CD4-positive, alpha-beta T cell treated with Interleukin-4 for 4 hours (primary cell): ENCODE data around the gene METTL25B.

Experiments used
- DNase-seq: peaks from one replicate; pipeline ENCODE4 v3.0.0-alpha.2; 2020

Gene METTL25B

DNA sequence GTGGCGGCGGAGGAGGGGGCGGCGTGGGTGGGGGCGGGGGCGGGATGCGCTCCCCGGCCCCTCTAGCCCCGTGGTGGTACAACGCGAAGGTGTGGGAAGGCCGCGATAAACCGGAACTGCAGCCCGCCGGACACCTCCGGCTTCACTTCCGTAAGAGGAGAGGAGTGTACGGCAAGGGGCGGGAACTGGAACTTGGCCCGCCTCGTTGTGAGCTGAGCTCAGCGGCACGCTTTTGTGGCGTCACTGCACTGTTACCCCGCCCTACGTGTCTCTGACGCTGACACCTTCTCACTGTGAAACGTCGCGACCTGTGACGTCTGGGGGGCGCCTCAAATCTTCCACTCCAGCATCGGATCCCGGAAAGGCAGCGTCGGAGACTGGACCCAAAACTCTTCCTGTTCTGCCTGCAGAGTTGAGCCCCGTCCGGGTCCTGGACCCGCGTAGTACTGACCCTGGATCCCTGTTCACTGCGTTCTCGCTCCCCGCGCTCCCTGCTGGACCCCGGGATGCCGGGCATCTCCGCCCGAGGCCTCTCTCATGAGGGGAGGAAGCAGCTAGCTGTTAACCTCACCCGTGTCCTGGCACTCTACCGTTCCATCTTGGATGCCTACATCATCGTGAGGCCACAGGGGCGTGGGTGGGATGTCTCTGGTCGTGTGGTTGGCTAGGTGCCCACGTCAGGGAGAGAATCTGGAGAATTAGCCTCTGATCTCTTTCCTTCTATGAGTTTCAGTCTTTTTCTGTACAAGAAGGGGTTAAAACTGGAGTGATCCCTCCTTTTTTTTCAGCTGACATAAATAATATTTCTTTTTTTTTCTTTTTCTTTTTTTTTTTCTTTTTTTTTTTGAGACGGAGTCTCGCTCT lies 562 bp downstream of the METTL25B start, which contains the start of gene ISG20L2:
TSS of gene ISG20L2 (minus strand) at position 168 of the 864 bp plus-strand sequence. CDS start 1,114 bp downstream, outside the sequence.
- peak; percentile 93 for DNase-seq

GRCh38 chr1:156733989-156734584 lies 5.8 kb downstream of the METTL25B start:
- DNase-seq, result no peak

DNA sequence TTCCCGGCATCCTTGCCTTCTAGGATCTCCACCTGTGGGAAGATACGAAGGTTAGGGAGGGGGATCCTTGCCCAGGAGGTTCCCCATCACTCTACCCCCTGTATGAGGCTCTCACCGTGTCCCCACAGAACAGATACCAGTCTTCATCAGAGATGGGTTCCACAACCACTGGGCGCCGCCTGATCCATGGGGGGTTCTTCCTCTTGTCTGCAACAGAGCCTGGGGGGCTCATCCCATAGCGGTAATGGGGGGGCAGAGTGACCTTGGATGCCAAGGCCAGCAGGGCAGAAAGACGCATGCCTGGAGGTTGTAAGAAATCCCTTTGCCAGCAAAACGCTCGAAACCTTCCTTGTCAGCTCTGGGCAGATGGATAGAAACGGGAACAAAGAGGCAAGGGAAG lies 10.1 kb downstream of the METTL25B start:
- no peak for DNase-seq

- DNase-seq, result no peak
Observed at GRCh38 chr1:156738916-156739315, 10.6 kb downstream of the METTL25B start.

DNA sequence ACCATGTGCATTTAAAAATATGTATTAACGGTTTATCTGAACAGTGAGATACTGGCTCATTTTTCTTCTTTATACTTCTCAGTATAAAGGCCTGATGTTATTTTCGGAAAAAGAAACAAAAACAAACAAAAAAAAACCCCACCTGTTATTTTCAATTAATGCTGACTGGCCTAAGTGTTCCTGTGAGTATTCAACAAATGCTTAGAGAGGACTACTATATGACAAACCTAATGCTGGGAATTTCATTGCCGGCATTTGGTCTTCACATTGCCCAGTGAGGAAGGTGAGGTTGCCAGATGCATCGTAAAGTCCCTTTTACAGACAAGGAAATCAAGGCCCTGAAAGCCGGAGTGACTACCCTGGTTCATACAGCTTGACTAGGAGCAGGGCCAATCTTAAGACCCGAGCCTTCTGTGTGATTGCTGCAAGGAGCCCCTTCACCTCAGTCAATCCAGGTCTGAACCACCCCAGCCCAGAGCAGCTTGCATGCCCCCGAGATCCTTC lies 12.0 kb downstream of the METTL25B start:
- DNase-seq, result no peak

- peak; percentile 99 for DNase-seq
Observed at GRCh38 chr1:156740741-156741480, 12.6 kb downstream of the METTL25B start, which contains the start of gene MRPL24. Gene MRPL24, minus strand, starts transcription at chr1:156741088. Its CDS starts 2,384 bp downstream, at chr1:156738704.

- DNase-seq, result no peak
Observed at GRCh38 chr1:156741481-156741983, 13.3 kb downstream of the METTL25B start.

DNA sequence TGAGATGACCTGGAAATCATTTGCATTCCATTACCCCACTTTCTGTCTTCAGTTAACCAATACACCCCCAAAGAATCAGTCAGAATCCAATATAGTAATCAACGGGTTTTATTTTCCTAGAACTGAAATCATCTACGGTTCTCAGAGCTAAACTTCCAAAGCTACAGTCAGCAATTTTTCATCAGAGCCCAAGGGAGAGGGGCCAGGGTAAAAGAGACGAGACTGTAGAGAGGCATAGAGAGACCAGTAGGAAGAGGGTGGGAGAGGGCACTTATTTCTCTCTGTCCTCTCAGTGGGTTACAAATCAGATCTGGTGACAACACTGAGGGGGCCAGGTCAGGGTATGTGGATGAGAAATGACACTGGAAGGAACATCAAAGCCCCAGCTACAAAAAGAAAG lies 13.7 kb downstream of the METTL25B start:
- DNase-seq, result no peak

- DNase-seq, result no peak
Observed at GRCh38 chr1:156742801-156743200, 14.5 kb downstream of the METTL25B start.

- DNase-seq, result no peak
Observed at GRCh38 chr1:156743367-156744302, 15.4 kb downstream of the METTL25B start.

DNA sequence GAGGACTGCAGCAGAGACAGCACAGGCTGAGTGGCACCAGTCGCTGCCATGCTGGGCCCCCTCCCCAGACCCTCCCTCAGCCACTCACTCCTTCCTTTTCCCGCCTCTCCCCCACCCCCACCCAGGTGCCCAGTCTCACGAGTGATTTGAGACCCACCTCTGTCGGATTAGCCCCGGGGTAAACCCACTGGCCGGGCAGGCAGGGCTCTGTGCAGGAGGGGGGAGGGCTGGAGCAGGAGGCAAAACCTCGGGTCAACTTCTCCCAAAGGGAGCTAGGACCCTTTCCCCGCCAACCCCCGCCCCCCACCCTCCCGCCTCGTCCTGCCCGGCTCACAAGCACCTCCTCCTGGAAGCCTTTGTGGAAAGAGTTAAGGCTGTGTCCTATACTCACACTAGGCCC lies 16.1 kb downstream of the METTL25B start:
- no peak for DNase-seq

DNA sequence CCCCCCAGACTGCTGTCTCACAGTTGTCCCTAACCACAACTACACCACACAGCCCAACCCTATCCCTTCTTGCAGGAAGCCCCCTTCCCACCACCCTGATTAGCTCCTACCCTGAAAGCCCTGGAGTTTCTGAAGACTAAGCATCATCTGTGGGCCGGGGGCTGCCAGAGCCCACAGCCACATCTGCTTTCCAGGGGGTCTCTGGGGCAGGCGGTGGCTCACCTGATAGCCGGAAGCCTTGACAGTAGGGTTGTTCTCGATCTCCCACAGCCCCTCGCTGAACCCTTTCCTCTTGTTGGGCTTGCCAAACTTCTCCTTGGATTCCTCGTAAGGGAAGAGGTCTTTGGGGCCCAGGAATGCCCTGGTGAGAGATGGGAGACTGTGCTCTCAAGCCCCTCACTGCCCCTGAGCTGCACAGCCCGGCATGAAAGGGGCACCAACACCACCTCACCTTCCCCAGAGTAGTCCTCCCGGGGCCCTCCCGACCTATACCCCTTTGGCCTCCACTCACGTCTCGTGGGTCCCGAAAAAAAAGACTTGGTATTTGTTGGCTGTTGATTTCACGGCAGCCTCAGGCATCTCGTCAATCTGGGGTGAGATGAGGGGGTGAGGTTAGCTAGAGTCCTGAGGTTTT lies 16.6 kb downstream of the METTL25B start:
- no peak for DNase-seq

DNA sequence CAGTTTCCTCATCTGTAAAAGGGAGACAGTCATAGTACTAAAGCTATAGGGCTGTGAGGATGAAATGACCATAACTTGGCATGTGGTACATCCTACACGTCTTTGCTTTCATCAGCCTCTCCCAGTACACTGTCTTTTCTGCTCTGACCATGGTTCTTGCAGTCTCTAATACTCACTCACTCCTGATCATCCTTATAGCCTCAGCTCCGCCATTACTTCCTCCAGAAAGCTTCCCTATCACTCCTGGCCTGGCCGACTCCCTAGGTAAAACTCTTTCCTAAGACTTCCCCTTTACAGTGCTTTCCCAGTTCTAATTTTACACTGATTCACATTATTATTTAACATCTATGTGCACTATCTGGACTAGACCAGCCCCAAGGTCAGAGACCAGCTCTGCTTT lies 17.6 kb downstream of the METTL25B start:
- DNase-seq, result no peak

DNA sequence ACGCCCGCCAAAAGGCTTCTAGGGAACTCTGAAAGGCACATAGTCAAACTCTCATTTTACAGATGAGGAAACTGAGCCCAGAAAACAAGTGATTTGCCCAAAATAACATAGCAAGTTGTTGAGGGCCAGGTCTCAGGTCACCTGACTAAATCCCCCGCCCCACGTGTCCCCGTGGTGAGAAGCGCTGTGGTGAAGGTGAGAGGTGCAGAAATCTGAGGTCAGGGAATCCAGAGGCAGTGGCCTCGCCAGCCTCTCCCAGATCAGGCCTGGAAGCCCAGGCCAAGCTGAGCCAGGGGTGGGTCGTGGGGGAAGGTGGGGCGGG lies 18.1 kb downstream of the METTL25B start:
- peak; percentile 41 for DNase-seq

DNA sequence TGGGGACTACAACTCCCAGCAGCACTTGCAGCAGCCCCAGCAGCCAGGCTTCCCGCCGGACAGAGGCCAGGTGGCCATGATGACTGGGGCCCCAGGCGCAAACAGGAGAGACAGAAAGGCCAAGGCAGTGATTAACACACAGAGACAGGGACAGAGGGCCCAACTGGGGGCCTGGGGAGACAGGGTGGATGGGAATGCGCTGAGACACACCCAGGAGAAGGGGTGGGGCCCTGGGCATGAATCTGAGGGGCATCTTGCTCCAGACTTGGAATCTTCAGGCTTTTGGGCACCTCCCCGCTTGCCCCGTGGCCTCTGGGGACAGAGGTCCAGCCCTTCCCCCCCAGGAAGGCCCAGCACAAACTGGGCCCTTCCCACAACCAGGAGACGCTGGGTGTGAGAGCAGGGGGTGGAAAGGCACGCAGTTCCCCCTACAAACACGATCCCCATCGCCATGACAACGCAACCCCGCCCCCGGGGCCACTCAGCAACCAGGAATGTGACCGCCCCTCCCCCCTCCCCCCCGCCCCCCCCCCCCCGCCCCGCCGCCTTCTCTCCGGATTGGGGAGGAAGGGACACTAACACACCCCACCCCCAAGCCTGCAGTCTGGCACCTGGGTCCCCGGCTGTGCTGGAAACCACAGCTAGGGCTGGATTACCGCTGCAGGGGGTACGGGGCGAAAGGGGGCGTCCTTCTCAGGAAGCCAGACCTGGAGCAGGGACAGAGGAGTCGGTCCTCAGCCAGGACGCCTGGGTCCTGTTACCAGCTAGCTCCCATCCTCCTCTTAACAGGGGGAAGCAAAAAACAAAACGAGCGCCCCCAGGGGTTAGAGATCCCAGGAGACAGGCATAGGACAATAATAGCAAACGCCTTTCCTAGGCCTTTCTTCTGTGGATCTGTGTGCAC lies 18.7 kb downstream of the METTL25B start:
- DNase-seq, result peak; percentile 88

- DNase-seq, result peak; percentile 53
Observed at GRCh38 chr1:156747742-156748669, 19.7 kb downstream of the METTL25B start.

DNA sequence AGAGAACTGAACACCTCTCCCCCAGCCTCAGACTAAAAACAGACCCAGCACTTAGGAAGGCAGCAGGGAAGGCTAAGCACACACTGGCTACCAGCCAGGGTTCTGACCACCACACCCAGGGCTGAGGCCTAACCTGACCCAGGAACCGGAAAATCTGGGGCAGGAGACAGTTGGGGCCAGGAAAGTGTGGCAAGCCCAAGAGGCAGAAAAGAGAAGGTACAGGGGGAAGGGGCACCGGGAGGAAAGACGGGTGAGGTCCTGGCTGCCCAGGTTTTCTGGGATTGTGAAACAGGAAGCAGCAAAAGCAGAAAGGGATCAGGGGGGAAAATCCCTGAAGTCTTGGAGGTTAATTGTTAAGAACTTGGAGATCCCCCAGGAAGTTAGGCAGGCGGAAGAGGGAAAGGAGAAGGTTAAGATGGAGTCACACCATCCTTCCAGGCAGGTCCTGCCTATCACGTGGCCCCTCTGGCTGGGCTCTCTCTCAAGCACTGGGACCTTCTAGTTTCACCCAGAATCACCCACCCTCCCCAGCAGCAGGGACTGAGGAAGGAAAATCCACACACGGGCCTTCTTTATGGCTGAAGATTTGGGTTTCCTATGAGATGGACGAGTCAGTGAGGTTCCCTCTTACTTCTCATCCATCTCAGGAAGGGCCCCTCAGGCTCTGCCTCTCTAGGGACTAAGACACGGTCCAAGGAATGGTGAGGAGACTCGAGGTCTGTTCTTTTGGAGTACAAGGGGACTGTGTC lies 20.6 kb downstream of the METTL25B start:
- peak; percentile 33 for DNase-seq

GRCh38 chr1:156749419-156750118 lies 21.3 kb downstream of the METTL25B start:
- no peak for DNase-seq
